A549 (cell line): Measurements from ENCODE around the gene GRIK4.

Experiments
- CBX2 ChIP-seq: fragments of 200-600 bp; sonication (generic); IDR thresholded peaks from 2 replicates; pipeline ENCODE4 v1.6.1; 2016; ENCODE audit warnings: low read depth, mild to moderate bottlenecking, borderline replicate concordance
- CBX8 ChIP-seq: fragments of 200-600 bp; sonication (generic); IDR thresholded peaks from 2 replicates; pipeline ENCODE4 v1.6.1; 2016
- CTCF ChIP-seq: fragments of >200 bp; sonication (Bioruptor Twin); formaldehyde crosslinking; IDR thresholded peaks from 3 replicates; pipeline ENCODE4 v1.5.1; 2016
- EP300 ChIP-seq, 2 experiments: fragments of >200 bp; sonication (Bioruptor Twin); formaldehyde crosslinking; IDR thresholded peaks; 2 replicates in 1 of 2; 3 replicates in 1 of 2; pipeline ENCODE4 v1.6.1; 2016 to 2017
- ESRRA ChIP-seq: fragments of 150-350 bp; IDR thresholded peaks from 2 replicates; pipeline ENCODE4 v1.6.1; 2014; ENCODE audit warnings: mild to moderate bottlenecking, low read length, borderline replicate concordance
- MAX ChIP-seq: IDR thresholded peaks from 2 replicates; pipeline ENCODE4 v1.6.1; 2012
- MYC ChIP-seq: IDR thresholded peaks from 2 replicates; pipeline ENCODE4 v1.6.1; 2012; ENCODE audit warnings: mild to moderate bottlenecking, inconsistent platforms, low read length, improper control_type of control experiment, borderline replicate concordance
- NPAS2 ChIP-seq: fragments of 250-450 bp; sonication (Bioruptor Pico); IDR thresholded peaks from 2 replicates; pipeline ENCODE4 v1.8.0; 2022; ENCODE audit warnings: mild to moderate bottlenecking, moderate library complexity, borderline replicate concordance
- PBX3 ChIP-seq: IDR thresholded peaks from 2 replicates; pipeline ENCODE4 v1.6.1; 2012
- PHF8 ChIP-seq: fragments of 200-600 bp; sonication (generic); IDR thresholded peaks from 2 replicates; pipeline ENCODE4 v1.6.1; 2016; ENCODE audit warnings: low read depth, mild to moderate bottlenecking, antibody characterized with exemption, moderate library complexity, borderline replicate concordance
- POLR2A ChIP-seq: IDR thresholded peaks from 2 replicates; pipeline ENCODE4 v1.6.1; 2012; ENCODE audit warnings: mild to moderate bottlenecking, low read length
- RAD21 ChIP-seq, 2 experiments: fragments of >200 bp in 1 of 2; sonication (Bioruptor Twin) in 1 of 2; formaldehyde crosslinking in 1 of 2; IDR thresholded peaks in 1 of 2; conservative IDR thresholded peaks in 1 of 2; 2 replicates in 1 of 2; 3 replicates in 1 of 2; pipeline ENCODE4 v1.6.1; 2012 to 2018; ENCODE audit warnings: inconsistent platforms in 1 of 2
- USF2 ChIP-seq: fragments of 450-650 bp; IDR thresholded peaks from 2 replicates; pipeline ENCODE4 v1.6.1; 2014; ENCODE audit warnings: antibody characterized with exemption
- ZC3H11A ChIP-seq: fragments of 450-650 bp; IDR thresholded peaks from 2 replicates; pipeline ENCODE4 v1.6.1; 2014; ENCODE audit warnings: antibody characterized with exemption, mild to moderate bottlenecking

GRCh38 chr11:120718171-120718570 is 206.6 kb downstream of the GRIK4 start:
- TF ChIP-seq POLR2A (no peak), CTCF (no peak), RAD21 (conservative IDR thresholded peaks at IDR 0.05 in 1 of 2, IDR thresholded peaks at IDR 0.05 in 1 of 2) (no peak), PHF8 (no peak), ZC3H11A (no peak), USF2 (no peak), MYC (no peak), PBX3 (no peak), MAX (no peak), CBX2 (no peak), ESRRA (no peak), NPAS2 (no peak), CBX8 (no peak), EP300 (IDR thresholded peaks at IDR 0.05) (no peak)
